ENCODE data around the gene PHC2.

PHC2 gene

GRCh38 chr1:33322109-33322508, 108.8 kb downstream of the PHC2 start:
- Histone ChIP-seq H3K9me2 (replicated peaks; ENCODE audit: insufficient read depth, low read length) (no peaks in the 10 kb centered on the region), H3K79me2 (ENCODE audit: insufficient read depth, low read length) (no peaks in the 10 kb centered on the region), H3K27me3 (ENCODE audit: low read length) (no peaks in the 10 kb centered on the region), H3K4me2 (ENCODE audit: low read depth, low read length, poor library complexity, severe bottlenecking) (no peak overlapping the region), H4K20me1 (ENCODE audit: low read depth, low read length) (no peaks in the 10 kb centered on the region), H3K36me3 (ENCODE audit: low read length) (no peaks in the 10 kb centered on the region), H3K4me3 (ENCODE audit: insufficient read depth, low read length, poor library complexity, severe bottlenecking) (no peak overlapping the region), H3K9me3 (ENCODE audit: insufficient read depth, low read length) (no peaks in the 10 kb centered on the region), H3F3A (ENCODE audit: insufficient read depth) (no peaks in the 10 kb centered on the region), H3K27ac (ENCODE audit: low read depth, low read length) (no peak overlapping the region), H3K9ac (ENCODE audit: low read length) (no peak overlapping the region), H2AFZ (ENCODE audit: low read depth, low read length, severe bottlenecking) (no peak overlapping the region)
- TF ChIP-seq CTCF (IDR thresholded peaks at IDR 0.05; ENCODE audit: insufficient read depth, low read length, poor library complexity, severe bottlenecking) (no peak), EZH2phosphoT487 (conservative IDR thresholded peaks at IDR 0.05; ENCODE audit: low read length) (no peak)

DNA sequence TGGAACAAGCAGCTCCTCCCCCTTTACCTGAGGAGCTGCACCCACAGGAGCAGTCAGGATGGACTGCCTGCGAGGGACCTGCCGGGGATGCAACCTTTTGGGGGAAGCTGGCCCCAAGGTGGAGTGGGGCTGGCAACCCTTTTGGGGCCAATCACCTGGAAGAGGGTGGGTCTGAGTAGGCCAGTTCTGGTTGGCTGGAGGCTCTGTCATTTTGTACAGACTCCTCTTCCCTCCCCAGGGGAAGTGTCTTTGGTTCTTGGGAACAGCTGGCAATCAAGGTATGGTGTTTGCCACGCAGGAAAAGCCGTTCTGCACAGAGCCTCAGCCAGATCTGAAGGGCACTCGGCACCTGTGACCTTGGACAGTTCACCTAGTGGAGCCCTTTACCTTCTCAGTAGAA, 109.7 kb downstream of the PHC2 start:
- H3K36me3 ChIP-seq (ENCODE audit: low read length): no peaks in the 10 kb centered on the region
- H3K4me2 ChIP-seq (ENCODE audit: low read depth, low read length, poor library complexity, severe bottlenecking): no peak overlapping the region
- no peaks in the 10 kb centered on the region for H3K9me2 ChIP-seq (replicated peaks; ENCODE audit: insufficient read depth, low read length)
- no peak overlapping the region for H2AFZ ChIP-seq (ENCODE audit: low read depth, low read length, severe bottlenecking)
- H3K9me3 ChIP-seq (ENCODE audit: insufficient read depth, low read length): no peaks in the 10 kb centered on the region
- no peaks in the 10 kb centered on the region for H3F3A ChIP-seq (ENCODE audit: insufficient read depth)
- TF ChIP-seq EZH2phosphoT487 (conservative IDR thresholded peaks at IDR 0.05; ENCODE audit: low read length) (no peak), CTCF (IDR thresholded peaks at IDR 0.05; ENCODE audit: insufficient read depth, low read length, poor library complexity, severe bottlenecking) (no peak)
- no peaks in the 10 kb centered on the region for H3K79me2 ChIP-seq (ENCODE audit: insufficient read depth, low read length)
- H3K4me3 ChIP-seq (ENCODE audit: insufficient read depth, low read length, poor library complexity, severe bottlenecking): no peak overlapping the region
- no peak overlapping the region for H3K27ac ChIP-seq (ENCODE audit: low read depth, low read length)
- H3K9ac ChIP-seq (ENCODE audit: low read length): no peak overlapping the region
- H3K27me3 ChIP-seq (ENCODE audit: low read length): no peaks in the 10 kb centered on the region
- no peaks in the 10 kb centered on the region for H4K20me1 ChIP-seq (ENCODE audit: low read depth, low read length)

DNA sequence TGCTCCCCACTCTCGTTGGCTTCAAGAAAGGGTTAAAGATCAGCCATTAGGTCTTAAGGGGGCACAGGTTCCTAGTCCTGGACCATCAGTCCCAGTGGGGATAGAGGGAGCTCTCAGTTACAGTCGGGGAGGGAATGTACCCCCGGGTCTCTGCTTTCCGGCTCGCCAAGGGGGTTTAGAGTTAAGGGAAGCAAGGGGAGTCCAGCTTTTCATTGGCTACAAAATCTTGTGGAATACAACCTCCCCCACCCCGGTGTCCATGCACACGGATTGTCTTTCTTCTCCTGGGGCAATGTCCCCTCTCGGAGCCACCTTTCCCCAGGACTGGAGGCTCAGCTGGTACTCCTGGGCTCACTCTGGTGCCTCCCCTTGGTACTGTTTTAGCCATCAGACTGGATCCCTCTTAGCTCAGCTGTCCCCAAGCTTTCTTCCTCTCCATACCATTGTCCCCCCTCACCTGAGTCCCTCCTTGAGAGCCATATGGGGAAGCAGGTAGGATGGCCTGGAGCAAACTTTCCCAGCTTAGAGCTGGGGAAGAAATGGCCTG, 110.2 kb downstream of the PHC2 start, which contains the start of gene A3GALT2:
Gene A3GALT2 (minus strand): TSS at position 480 of the 547 bp plus-strand sequence. CDS start 0 bp downstream, at position 480.
- Histone ChIP-seq H3K4me2 (ENCODE audit: low read depth, low read length, poor library complexity, severe bottlenecking) (no peak within 1 kb of the TSS), H3F3A (ENCODE audit: insufficient read depth) (no peaks in the 10 kb centered on the region), H4K20me1 (ENCODE audit: low read depth, low read length) (no peaks in the 10 kb centered on the region), H3K9me2 (replicated peaks; ENCODE audit: insufficient read depth, low read length) (no peaks in the 10 kb centered on the region), H3K9ac (ENCODE audit: low read length) (no peak within 1 kb of the TSS), H3K27me3 (ENCODE audit: low read length) (no peaks in the 10 kb centered on the region), H3K27ac (ENCODE audit: low read depth, low read length) (no peak within 1 kb of the TSS), H3K9me3 (ENCODE audit: insufficient read depth, low read length) (no peaks in the 10 kb centered on the region), H2AFZ (ENCODE audit: low read depth, low read length, severe bottlenecking) (no peak within 1 kb of the TSS), H3K4me3 (ENCODE audit: insufficient read depth, low read length, poor library complexity, severe bottlenecking) (no peak within 1 kb of the TSS), H3K79me2 (ENCODE audit: insufficient read depth, low read length) (no peaks in the 10 kb centered on the region), H3K36me3 (ENCODE audit: low read length) (no peaks in the 10 kb centered on the region)
- TF ChIP-seq EZH2phosphoT487 (conservative IDR thresholded peaks at IDR 0.05; ENCODE audit: low read length): no peak
- TF ChIP-seq CTCF (IDR thresholded peaks at IDR 0.05; ENCODE audit: insufficient read depth, low read length, poor library complexity, severe bottlenecking): no peak
